OCI-LY3 (cell line): Measurements from ENCODE around the gene TRAPPC2L.

Source experiments
- EZH2phosphoT487 ChIP-seq: fragments of 200-600 bp; shearing (Covaris generic); IDR thresholded peaks from 2 replicates; pipeline ENCODE4 v1.6.1; 2018; ENCODE audit warnings: antibody characterized with exemption, mixed run types, low read depth
- TF ChIP-seq, protein P1 (sequence below): fragments of 200-600, 300-600 bp; sonication (generic); IDR thresholded peaks from 2 replicates; pipeline ENCODE4 v1.5.1; 2014; ENCODE audit warnings: antibody characterized with exemption, low read length, low read depth

DNA sequence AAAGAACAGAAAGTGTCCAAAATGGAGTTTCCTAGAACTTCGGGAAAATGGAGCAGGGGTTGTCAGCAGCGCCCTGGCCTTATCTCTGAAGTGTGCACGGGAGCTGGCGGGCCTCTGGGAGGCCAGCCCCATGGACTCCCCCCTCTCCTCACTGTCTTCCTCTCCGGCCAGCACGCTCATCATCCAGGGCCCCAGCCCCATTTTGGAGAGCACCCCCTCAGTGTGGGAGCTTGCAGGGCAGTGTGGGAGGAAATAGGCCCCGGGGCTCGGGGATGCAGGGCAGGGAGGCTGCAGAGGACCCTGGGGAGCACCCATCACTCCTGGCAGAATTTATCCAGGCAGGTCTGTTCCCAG, 14.4 kb downstream of the TRAPPC2L start:
- TF ChIP-seq, protein P1, sequence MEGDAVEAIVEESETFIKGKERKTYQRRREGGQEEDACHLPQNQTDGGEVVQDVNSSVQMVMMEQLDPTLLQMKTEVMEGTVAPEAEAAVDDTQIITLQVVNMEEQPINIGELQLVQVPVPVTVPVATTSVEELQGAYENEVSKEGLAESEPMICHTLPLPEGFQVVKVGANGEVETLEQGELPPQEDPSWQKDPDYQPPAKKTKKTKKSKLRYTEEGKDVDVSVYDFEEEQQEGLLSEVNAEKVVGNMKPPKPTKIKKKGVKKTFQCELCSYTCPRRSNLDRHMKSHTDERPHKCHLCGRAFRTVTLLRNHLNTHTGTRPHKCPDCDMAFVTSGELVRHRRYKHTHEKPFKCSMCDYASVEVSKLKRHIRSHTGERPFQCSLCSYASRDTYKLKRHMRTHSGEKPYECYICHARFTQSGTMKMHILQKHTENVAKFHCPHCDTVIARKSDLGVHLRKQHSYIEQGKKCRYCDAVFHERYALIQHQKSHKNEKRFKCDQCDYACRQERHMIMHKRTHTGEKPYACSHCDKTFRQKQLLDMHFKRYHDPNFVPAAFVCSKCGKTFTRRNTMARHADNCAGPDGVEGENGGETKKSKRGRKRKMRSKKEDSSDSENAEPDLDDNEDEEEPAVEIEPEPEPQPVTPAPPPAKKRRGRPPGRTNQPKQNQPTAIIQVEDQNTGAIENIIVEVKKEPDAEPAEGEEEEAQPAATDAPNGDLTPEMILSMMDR: no peak
- TF ChIP-seq EZH2phosphoT487: no peak
